Fibroblast of gingiva (primary cell): Measurements from ENCODE around the gene CHRM5.

Experiments
- DNase-seq: peaks from one replicate; pipeline ENCODE4 v3.0.0-alpha.2; 2011; ENCODE audit warnings: low read depth

Gene CHRM5

GRCh38 chr15:34102175-34102925, 134.1 kb downstream of the CHRM5 start:
- DNase-seq = no peak

DNA sequence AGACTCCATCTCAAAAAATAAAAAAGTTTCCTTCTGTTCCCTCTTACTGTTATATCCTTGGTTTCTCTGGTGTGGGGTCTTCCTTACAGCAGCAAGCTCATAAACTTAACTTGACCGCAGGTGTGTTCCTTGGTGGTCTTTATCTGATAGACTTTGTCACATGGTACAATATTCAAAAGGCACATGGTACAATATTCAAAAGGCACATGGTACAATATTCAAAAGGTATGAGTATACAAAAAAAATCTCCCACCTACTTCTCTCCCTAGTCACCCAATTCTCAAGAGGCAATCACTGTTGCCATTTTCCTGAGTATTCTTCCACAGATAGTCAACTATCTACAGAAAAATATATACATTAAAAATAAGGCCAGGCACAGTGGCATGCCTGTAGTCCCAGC, 138.1 kb downstream of the CHRM5 start:
- no peak for DNase-seq

GRCh38 chr15:34107315-34107714, 139.0 kb downstream of the CHRM5 start:
- no peak for DNase-seq

DNA sequence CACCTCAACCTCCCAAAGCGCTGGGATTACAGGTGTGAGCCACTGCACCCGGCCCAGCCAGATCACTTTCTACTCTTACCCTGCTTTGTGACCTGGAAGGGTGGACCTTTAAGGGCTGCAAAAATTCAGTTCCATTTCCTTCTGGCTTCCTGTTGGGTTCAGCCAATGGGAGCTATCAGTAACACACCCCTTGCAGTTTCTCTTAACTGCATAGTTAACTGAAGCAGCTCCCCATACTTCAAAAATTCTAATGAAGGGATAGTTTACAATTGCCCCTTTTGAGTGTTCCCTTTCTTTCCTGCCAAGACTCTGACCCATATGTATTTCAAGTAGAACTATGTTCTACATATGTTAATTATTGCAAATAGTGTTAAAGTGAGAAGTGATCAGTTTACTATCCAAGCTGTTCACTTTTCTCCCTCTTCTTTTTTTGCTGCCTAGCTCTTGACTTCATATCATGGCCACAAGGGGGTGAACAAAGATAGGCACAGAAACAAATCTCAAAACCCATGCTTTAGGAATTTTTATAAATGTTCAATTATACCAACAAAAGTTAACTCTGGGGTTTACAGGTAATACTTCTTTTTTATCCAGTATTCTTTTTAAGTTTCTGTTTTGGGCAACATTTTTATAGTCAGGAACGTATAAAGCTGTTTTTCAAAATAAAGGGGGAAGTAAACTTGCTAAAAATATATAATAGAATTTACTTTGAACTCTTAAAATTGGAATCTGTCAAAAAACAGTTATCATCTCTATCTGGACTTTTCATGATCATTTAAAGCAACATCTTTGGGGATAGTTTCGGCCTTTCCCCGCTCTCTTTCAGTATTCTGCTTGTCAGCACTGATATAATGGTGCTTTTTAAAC, 141.7 kb downstream of the CHRM5 start:
- peak; percentile 37 for DNase-seq

- no peak for DNase-seq
Measured at GRCh38 chr15:34111488-34111887, 143.2 kb downstream of the CHRM5 start.

DNA sequence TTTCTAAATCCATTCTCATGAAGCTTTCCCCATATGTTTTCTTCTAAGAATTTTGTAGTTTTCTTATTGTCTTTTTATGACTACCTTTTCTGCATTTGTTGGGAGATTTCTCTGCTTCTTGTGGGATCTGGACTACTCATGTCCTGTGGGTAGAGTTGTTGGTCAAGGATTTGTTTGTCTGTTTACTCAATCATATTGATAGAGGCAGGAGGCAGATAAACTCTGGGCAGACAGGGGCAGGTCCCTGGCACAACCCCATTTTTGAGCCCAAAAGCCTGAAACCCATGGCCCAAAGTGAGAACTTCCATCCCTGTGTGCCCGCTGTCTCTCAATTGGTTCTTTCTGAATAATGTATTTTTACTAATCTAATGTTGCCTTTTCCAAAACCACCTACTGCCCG, 145.9 kb downstream of the CHRM5 start:
- DNase-seq = no peak

GRCh38 chr15:34114739-34115138, 146.4 kb downstream of the CHRM5 start:
- DNase-seq = no peak

GRCh38 chr15:34116620-34117019, 148.3 kb downstream of the CHRM5 start:
- no peak for DNase-seq
